ENCODE data around the gene CTNND2.

Gene CTNND2

GRCh38 chr5:11363631-11364178 is 540.5 kb downstream of the CTNND2 start:
- H3K27ac ChIP-seq = no peak overlapping the region
- no peak for DNase-seq (ENCODE audit: low spot score)
- no peak for TF ChIP-seq CTCF (IDR thresholded peaks at IDR 0.05)
- H3K4me3 ChIP-seq = no peak overlapping the region

- H3K4me3 ChIP-seq = no peak overlapping the region
- TF ChIP-seq CTCF (IDR thresholded peaks at IDR 0.05) = no peak
- H3K27ac ChIP-seq = no peak overlapping the region
- DNase-seq (ENCODE audit: low spot score) = no peak
Measured at GRCh38 chr5:11361768-11362167, 542.5 kb downstream of the CTNND2 start.

- Histone ChIP-seq H3K27ac (no peak overlapping the region), H3K4me3 (no peak overlapping the region)
- no peak for TF ChIP-seq CTCF (IDR thresholded peaks at IDR 0.05)
- no peak for DNase-seq (ENCODE audit: low spot score)
Measured at GRCh38 chr5:11357928-11358327, 546.3 kb downstream of the CTNND2 start.

- Histone ChIP-seq H3K4me3 (no peak overlapping the region), H3K27ac (no peak overlapping the region)
- no peak for DNase-seq (ENCODE audit: low spot score)
- no peak for TF ChIP-seq CTCF (IDR thresholded peaks at IDR 0.05)
Measured at GRCh38 chr5:11355491-11355890, 548.8 kb downstream of the CTNND2 start.

GRCh38 chr5:11346336-11346735 is 557.9 kb downstream of the CTNND2 start:
- DNase-seq (ENCODE audit: low spot score) = no peak

GRCh38 chr5:11335881-11336760 is 568.1 kb downstream of the CTNND2 start:
- no peak for TF ChIP-seq CTCF (IDR thresholded peaks at IDR 0.05)
- no peak overlapping the region for H3K4me3 ChIP-seq

More at GRCh38 chr5:11346336-11346735, 557.9 kb downstream of the CTNND2 start:
- no peak for TF ChIP-seq CTCF (IDR thresholded peaks at IDR 0.05)
- no peak overlapping the region for H3K27ac ChIP-seq
- no peak overlapping the region for H3K4me3 ChIP-seq

GRCh38 chr5:11334404-11334803 is 569.8 kb downstream of the CTNND2 start:
- Histone ChIP-seq H3K4me3 (no peak overlapping the region), H3K27ac (no peak overlapping the region)
- no peak for TF ChIP-seq CTCF (IDR thresholded peaks at IDR 0.05)
- no peak for DNase-seq (ENCODE audit: low spot score)

More at GRCh38 chr5:11335881-11336760, 568.1 kb downstream of the CTNND2 start:
- H3K27ac ChIP-seq = no peak overlapping the region
- DNase-seq (ENCODE audit: low spot score) = no peak

All from coronary artery (tissue), 2 donors.